PFSK-1 (cell line): ENCODE data around the gene MPP2.

ENCODE experiments used
- FOXP2 ChIP-seq: optimal IDR thresholded peaks from 2 replicates; pipeline ENCODE3; 2011; ENCODE audit warnings: borderline replicate concordance, control low read depth, inconsistent platforms; ENCODE audit not compliant: insufficient read depth; ENCODE audit errors: extremely low read length, extremely low read depth
- POLR2AphosphoS5 ChIP-seq: IDR thresholded peaks from 2 replicates; pipeline ENCODE4 v1.6.1; 2012; ENCODE audit warnings: low read depth, mild to moderate bottlenecking, control low read depth, low read length, moderate library complexity
- REST ChIP-seq, 2 experiments: IDR thresholded peaks; 2 replicates each; pipeline versions ENCODE4 v1.6.1 to v1.8.0; 2011 to 2012; ENCODE audit warnings: low read depth in 2 of 2, low read length in 2 of 2, control low read depth in 1 of 2, inconsistent platforms in 1 of 2, mild to moderate bottlenecking in 1 of 2, moderate library complexity in 1 of 2; ENCODE audit not compliant: insufficient read depth in 1 of 2
- SIN3A ChIP-seq: IDR thresholded peaks from 2 replicates; pipeline ENCODE4 v1.6.1; 2012; ENCODE audit warnings: mild to moderate bottlenecking, low read length, moderate library complexity, borderline replicate concordance; ENCODE audit not compliant: insufficient read depth
- TAF1 ChIP-seq: IDR thresholded peaks from 2 replicates; pipeline ENCODE4 v1.6.1; 2012; ENCODE audit warnings: low read length, control low read depth, borderline replicate concordance; ENCODE audit not compliant: insufficient read depth

MPP2 gene

GRCh38 chr17:43928609-43929008, 21.3 kb upstream of the MPP2 start:
- no peak for TF ChIP-seq FOXP2
- TF ChIP-seq TAF1 = no peak
- no peak for TF ChIP-seq SIN3A
- TF ChIP-seq POLR2AphosphoS5 = no peak

GRCh38 chr17:43927060-43927864, 19.9 kb upstream of the MPP2 start:
- TF ChIP-seq POLR2AphosphoS5 = no peak
- no peak for TF ChIP-seq FOXP2
- no peak for TF ChIP-seq TAF1
- TF ChIP-seq SIN3A = no peak
- TF ChIP-seq REST (IDR thresholded peaks at IDR 0.05; ENCODE audit: insufficient read depth in 1 of 2, low read depth in 2 of 2, low read length in 2 of 2) = no peak

- TF ChIP-seq FOXP2 = no peak
Observed at GRCh38 chr17:43924558-43924957, 17.2 kb upstream of the MPP2 start.

- TF ChIP-seq POLR2AphosphoS5 = no peak
- TF ChIP-seq FOXP2 = no peak
Observed at GRCh38 chr17:43920500-43921095, 13.3 kb upstream of the MPP2 start.

GRCh38 chr17:43918026-43918389, 10.7 kb upstream of the MPP2 start:
- TF ChIP-seq REST (IDR thresholded peaks at IDR 0.05; ENCODE audit: insufficient read depth in 1 of 2, low read depth in 2 of 2, low read length in 2 of 2) (no peak), TAF1 (no peak), POLR2AphosphoS5 (no peak), FOXP2 (no peak), SIN3A (no peak)

GRCh38 chr17:43917348-43918025, 10.2 kb upstream of the MPP2 start:
- TF ChIP-seq SIN3A (no peak), FOXP2 (no peak), TAF1 (no peak), REST (IDR thresholded peaks at IDR 0.05; ENCODE audit: insufficient read depth in 1 of 2, low read depth in 2 of 2, low read length in 2 of 2) (no peak), POLR2AphosphoS5 (no peak)
